Sigmoid colon (tissue), 7 donors: ENCODE data around the gene SDC4. TPM values are rescaled to one million over a fixed set of nuclear protein-coding genes. Genes with fewer than 3 reads are reported as not detected.

Source experiments
- DNase-seq: peaks from one replicate; pipeline ENCODE4 v3.0.0-alpha.2; 2019
- H3K27ac ChIP-seq, 4 donors: fragments of 200-600 bp; sonication (generic); one replicate each; pipeline ENCODE4 v1.5.1; 2016 to 2019; ENCODE audit warnings: mild to moderate bottlenecking in 1 of 4
- H3K27me3 ChIP-seq, 3 donors: fragments of 200-600 bp; sonication (generic); one replicate each; pipeline ENCODE4 v1.5.1; 2019; ENCODE audit warnings: mild to moderate bottlenecking in 1 of 3
- H3K36me3 ChIP-seq, 4 donors: fragments of 200-600 bp; sonication (generic); one replicate each; pipeline ENCODE4 v1.5.1; 2016 to 2019
- H3K4me1 ChIP-seq, 4 donors: fragments of 200-600 bp; sonication (generic); one replicate each; pipeline ENCODE4 v1.5.1; 2017 to 2019
- H3K4me3 ChIP-seq, 4 donors: fragments of 200-600 bp; sonication (generic); one replicate each; pipeline ENCODE4 v1.5.1; 2017 to 2019; ENCODE audit warnings: mild to moderate bottlenecking in 2 of 4, moderate library complexity in 1 of 4
- H3K9me3 ChIP-seq, 4 donors: fragments of 200-600 bp in 3 of 4; sonication (generic) in 3 of 4; one replicate each; pipeline versions ENCODE4 v1.5.1 to v1.6.1; 2013 to 2019
- EP300 ChIP-seq, 4 donors: sonication (generic); formaldehyde crosslinking; IDR thresholded peaks; one replicate each; pipeline ENCODE4 v1.6.1; 2017; ENCODE audit warnings: antibody characterized with exemption in 4 of 4
- POLR2A ChIP-seq, 2 donors: fragments of 450-650 bp; IDR thresholded peaks; one replicate each; pipeline ENCODE4 v1.6.1; 2016; ENCODE audit warnings: antibody characterized with exemption in 2 of 2, mild to moderate bottlenecking in 2 of 2, moderate library complexity in 2 of 2
- POLR2AphosphoS5 ChIP-seq, 4 donors: sonication (generic); formaldehyde crosslinking; IDR thresholded peaks; one replicate each; pipeline ENCODE4 v1.6.1; 2017; ENCODE audit warnings: antibody characterized with exemption in 4 of 4
- WGBS, 2 donors: extraction: QIAGEN DNeasy Blood & Tissue Kit; methylation state at CpG; one replicate each; pipeline ENCODE4 v1.1.7; 2013; 5-methylcytosine and 5-hydroxymethylcytosine counted together
- intact Hi-C: fragments of 100-400 bp; cut with DNase I; formaldehyde crosslinking; loops from one replicate; pipeline ENCODE4 v1.15.1; 2023
- polyA plus RNA-seq, 3 donors: library from polyadenylated mRNA; stranded (reverse); fragments of 200-250 nt; gene quantifications; one replicate each; pipeline ENCODE4 v1.2.3, GENCODE V29; 2013
- total RNA-seq, 4 donors: library from RNA; depleted of rRNA; stranded (reverse); fragments of >200 nt; gene quantifications; one replicate each; pipeline ENCODE4 v1.1.0, GENCODE V29; 2016
- TF ChIP-seq, protein P1 (sequence below), 4 experiments: fragments of 450-650 bp in 3 of 4; fragments of 200-600 bp in 1 of 4; IDR thresholded peaks; one replicate each; pipeline ENCODE4 v1.5.1; 2016 to 2019; ENCODE audit warnings: antibody characterized with exemption in 4 of 4, mild to moderate bottlenecking in 3 of 4, moderate library complexity in 2 of 4
- donor health status: healthy with polysubstance abuse.
- donor health status: Bipolar disorder and iron deficiency.
- donor health status: healthy.

SDC4 gene
- total and polyA plus RNA-seq, 7 donors = 22.2 to 149 (median 79.9) TPM

DNA sequence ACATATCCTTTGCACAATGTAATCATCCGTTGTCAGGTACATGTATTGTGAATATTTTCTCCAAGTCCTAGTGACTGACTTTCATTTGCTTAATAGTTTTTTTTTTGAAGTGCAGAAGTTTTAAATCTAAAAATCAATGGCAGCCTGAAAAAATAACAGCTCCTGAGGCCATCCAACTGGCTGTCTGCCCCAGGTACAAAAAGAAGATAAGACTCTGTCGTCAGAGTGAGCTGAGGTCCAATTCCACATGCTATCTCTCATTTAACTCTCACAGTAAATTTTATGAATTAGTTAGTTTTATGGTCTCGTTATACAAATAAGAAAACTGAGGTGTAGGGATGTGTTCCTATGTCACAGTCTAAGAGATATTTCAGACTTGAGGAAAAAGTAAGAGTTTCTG lies 72.9 kb downstream of the SDC4 start:
- DNase-seq = no peak
- TF ChIP-seq, protein P1, sequence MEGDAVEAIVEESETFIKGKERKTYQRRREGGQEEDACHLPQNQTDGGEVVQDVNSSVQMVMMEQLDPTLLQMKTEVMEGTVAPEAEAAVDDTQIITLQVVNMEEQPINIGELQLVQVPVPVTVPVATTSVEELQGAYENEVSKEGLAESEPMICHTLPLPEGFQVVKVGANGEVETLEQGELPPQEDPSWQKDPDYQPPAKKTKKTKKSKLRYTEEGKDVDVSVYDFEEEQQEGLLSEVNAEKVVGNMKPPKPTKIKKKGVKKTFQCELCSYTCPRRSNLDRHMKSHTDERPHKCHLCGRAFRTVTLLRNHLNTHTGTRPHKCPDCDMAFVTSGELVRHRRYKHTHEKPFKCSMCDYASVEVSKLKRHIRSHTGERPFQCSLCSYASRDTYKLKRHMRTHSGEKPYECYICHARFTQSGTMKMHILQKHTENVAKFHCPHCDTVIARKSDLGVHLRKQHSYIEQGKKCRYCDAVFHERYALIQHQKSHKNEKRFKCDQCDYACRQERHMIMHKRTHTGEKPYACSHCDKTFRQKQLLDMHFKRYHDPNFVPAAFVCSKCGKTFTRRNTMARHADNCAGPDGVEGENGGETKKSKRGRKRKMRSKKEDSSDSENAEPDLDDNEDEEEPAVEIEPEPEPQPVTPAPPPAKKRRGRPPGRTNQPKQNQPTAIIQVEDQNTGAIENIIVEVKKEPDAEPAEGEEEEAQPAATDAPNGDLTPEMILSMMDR (IDR thresholded peaks at IDR 0.05) = no peak
- TF ChIP-seq EP300 (IDR thresholded peaks at IDR 0.05) = no peak
- no peak for TF ChIP-seq POLR2AphosphoS5 (IDR thresholded peaks at IDR 0.05)
- no peak for TF ChIP-seq POLR2A (IDR thresholded peaks at IDR 0.05)
- peaks cover 0 to 18% (median 0%) of the 10 kb centered on the region in 3 donors for H3K27me3 ChIP-seq
- H3K27ac ChIP-seq = no peak overlapping the region
- H3K4me1 ChIP-seq = no peaks in the 10 kb centered on the region
- 38 to 72% methylated on average over 3 of the region's 3 CpGs for WGBS, 2 donors
- H3K9me3 ChIP-seq = no peaks in the 10 kb centered on the region
- intact Hi-C loops = no loop called here
- no peaks in the 10 kb centered on the region for H3K36me3 ChIP-seq
- H3K4me3 ChIP-seq = no peak overlapping the region

Other genes starting within 250 kb of the SDC4 start
- under 1 TPM in 1 of 4 donors, not detected in 3; 0.14 TPM for gene KCNS1, start 247.3 kb downstream of the SDC4 start, total RNA-seq
- gene KCNS1, start 247.3 kb downstream of the SDC4 start, polyA plus RNA-seq = 1 to 10 TPM in 1 of 3 donors, under 1 TPM in 1, not detected in 1; 0.60 to 1.1 TPM
- not detected for gene WFDC5, start 233.2 kb downstream of the SDC4 start, total RNA-seq
- gene WFDC5, start 233.2 kb downstream of the SDC4 start, polyA plus RNA-seq = under 1 TPM in 1 of 3 donors, not detected in 2; 0.39 TPM
- not detected for gene WFDC12, start 224.0 kb downstream of the SDC4 start, total RNA-seq
- gene WFDC12, start 224.0 kb downstream of the SDC4 start, polyA plus RNA-seq = 1 to 10 TPM in 1 of 3 donors, under 1 TPM in 1, not detected in 1; 0.42 to 1.2 TPM
- not detected for gene PI3, start 173.5 kb downstream of the SDC4 start, total RNA-seq
- 1,000 to 10,000 TPM in 1 of 3 donors, 10 to 100 TPM in 2; 52.0 to 2,021 (median 84.1) TPM for gene PI3, start 173.5 kb downstream of the SDC4 start, polyA plus RNA-seq
- gene SEMG1, start 141.4 kb downstream of the SDC4 start, total RNA-seq = not detected
- under 1 TPM in 1 of 3 donors, not detected in 2; 0.26 TPM for gene SEMG1, start 141.4 kb downstream of the SDC4 start, polyA plus RNA-seq
- not detected for gene SEMG2, start 127.1 kb downstream of the SDC4 start, total RNA-seq
- gene SEMG2, start 127.1 kb downstream of the SDC4 start, polyA plus RNA-seq = not detected
- gene SLPI, start 93.9 kb downstream of the SDC4 start, total RNA-seq = 10 to 100 TPM in 3 of 4 donors, 1 to 10 TPM in 1; 2.4 to 56.9 (median 20.6) TPM
- 100 to 1,000 TPM in 1 of 3 donors, 10 to 100 TPM in 2; 38.8 to 234 (median 82.3) TPM for gene SLPI, start 93.9 kb downstream of the SDC4 start, polyA plus RNA-seq
- not detected for gene RBPJL, start 41.6 kb downstream of the SDC4 start, total RNA-seq
- gene RBPJL, start 41.6 kb downstream of the SDC4 start, polyA plus RNA-seq = 1 to 10 TPM in 1 of 3 donors, not detected in 2; 1.8 TPM
- not detected for gene MATN4, start 40.1 kb downstream of the SDC4 start, total RNA-seq
- gene MATN4, start 40.1 kb downstream of the SDC4 start, polyA plus RNA-seq = under 1 TPM in 1 of 3 donors, not detected in 2; 0.17 TPM
- 10 to 100 TPM; 44.2 to 58.7 (median 52.2) TPM for gene SYS1, start 14.7 kb upstream of the SDC4 start, total RNA-seq
- gene SYS1, start 14.7 kb upstream of the SDC4 start, polyA plus RNA-seq = 10 to 100 TPM; 14.4 to 35.6 (median 17.1) TPM
- gene TP53TG5, start 29.9 kb upstream of the SDC4 start, total RNA-seq = under 1 TPM in 1 of 4 donors, not detected in 3; 0.36 TPM
- under 1 TPM in 1 of 3 donors, not detected in 2; 0.03 TPM for gene TP53TG5, start 29.9 kb upstream of the SDC4 start, polyA plus RNA-seq
- gene DBNDD2, start 59.9 kb upstream of the SDC4 start, total RNA-seq = 100 to 1,000 TPM in 3 of 4 donors, 10 to 100 TPM in 1; 99.7 to 111 (median 103) TPM
- 100 to 1,000 TPM; 112 to 174 (median 137) TPM for gene DBNDD2, start 59.9 kb upstream of the SDC4 start, polyA plus RNA-seq
- 10 to 100 TPM; 49.7 to 66.7 (median 56.1) TPM for gene PIGT, start 67.7 kb upstream of the SDC4 start, total RNA-seq
- gene PIGT, start 67.7 kb upstream of the SDC4 start, polyA plus RNA-seq = 10 to 100 TPM; 33.0 to 98.7 (median 43.0) TPM
- 10 to 100 TPM; 33.9 to 94.1 (median 39.6) TPM for gene WFDC2, start 121.3 kb upstream of the SDC4 start, total RNA-seq
- gene WFDC2, start 121.3 kb upstream of the SDC4 start, polyA plus RNA-seq = 10 to 100 TPM; 29.6 to 86.6 (median 65.5) TPM
- not detected for gene SPINT3, start 167.2 kb upstream of the SDC4 start, total RNA-seq
- not detected for gene SPINT3, start 167.2 kb upstream of the SDC4 start, polyA plus RNA-seq
- gene WFDC6, start 191.1 kb upstream of the SDC4 start, total RNA-seq = not detected
- gene WFDC6, start 191.1 kb upstream of the SDC4 start, polyA plus RNA-seq = not detected
- not detected for gene EPPIN, start 199.0 kb upstream of the SDC4 start, total RNA-seq
- gene EPPIN, start 199.0 kb upstream of the SDC4 start, polyA plus RNA-seq = not detected
- not detected for gene WFDC8, start 230.9 kb upstream of the SDC4 start, total RNA-seq
- not detected for gene WFDC8, start 230.9 kb upstream of the SDC4 start, polyA plus RNA-seq